Spleen (tissue), 11 donors: ENCODE measurements around the gene EGFLAM. TPM values are rescaled to one million over a fixed set of nuclear protein-coding genes. Genes with fewer than 3 reads are reported as not detected.
A peak's percentile ranks its signal among the peaks of the same experiment; 100 is the strongest.

Experiments
- DNase-seq: peaks from one replicate; pipeline ENCODE4 v3.0.0-alpha.2; 2020
- H3K27ac ChIP-seq, 8 donors: fragments of 200-600 bp; sonication (generic) in 7 of 8; 1 replicate in 4 of 8; 2 replicates in 4 of 8; pipeline versions ENCODE4 v1.5.0 to v1.8.0; 2016 to 2021; ENCODE audit warnings: inconsistent platforms in 4 of 8, mild to moderate bottlenecking in 4 of 8, moderate library complexity in 1 of 8
- H3K27me3 ChIP-seq, 7 donors: fragments of 200-600 bp; sonication (generic) in 6 of 7; replicated peaks in 1 of 7; 1 replicate in 4 of 7; 2 replicates in 3 of 7; pipeline versions ENCODE4 v1.5.0 to v1.8.0; 2016 to 2021; ENCODE audit warnings: inconsistent platforms in 3 of 7, mild to moderate bottlenecking in 1 of 7
- H3K36me3 ChIP-seq, 6 donors: fragments of 200-600 bp; sonication (generic) in 5 of 6; 1 replicate in 4 of 6; 2 replicates in 2 of 6; pipeline versions ENCODE4 v1.5.0 to v1.8.0; 2016 to 2021; ENCODE audit warnings: inconsistent platforms in 2 of 6
- H3K4me1 ChIP-seq, 6 donors: fragments of 200-600 bp; sonication (generic) in 5 of 6; 1 replicate in 3 of 6; 2 replicates in 3 of 6; pipeline versions ENCODE4 v1.5.0 to v1.8.0; 2016 to 2021; ENCODE audit warnings: inconsistent platforms in 3 of 6
- H3K4me3 ChIP-seq, 8 donors: fragments of 200-600 bp; sonication (generic) in 7 of 8; 1 replicate in 4 of 8; 2 replicates in 4 of 8; pipeline versions ENCODE4 v1.5.0 to v1.8.0; 2016 to 2021; ENCODE audit warnings: inconsistent platforms in 4 of 8, mild to moderate bottlenecking in 4 of 8, moderate library complexity in 2 of 8
- H3K9me3 ChIP-seq, 8 donors: fragments of 200-600 bp; sonication (generic) in 7 of 8; 1 replicate in 4 of 8; 2 replicates in 4 of 8; pipeline versions ENCODE4 v1.5.0 to v1.8.0; 2016 to 2021; ENCODE audit warnings: inconsistent platforms in 4 of 8
- POLR2A ChIP-seq, 3 donors: fragments of 450-650 bp; IDR thresholded peaks; one replicate each; pipeline ENCODE4 v1.5.1; 2017; ENCODE audit warnings: antibody characterized with exemption in 3 of 3, mild to moderate bottlenecking in 1 of 3
- POLR2AphosphoS5 ChIP-seq, 3 donors: sonication (generic); formaldehyde crosslinking; IDR thresholded peaks; one replicate each; pipeline ENCODE4 v1.5.1; 2017; ENCODE audit warnings: antibody characterized with exemption in 3 of 3
- WGBS, 5 donors: extraction: QIAGEN DNeasy Blood & Tissue Kit in 3 of 5; methylation state at CpG; one replicate each; pipeline versions ENCODE4 v1.1.5 to v1.1.7; 2013 to 2018; 5-methylcytosine and 5-hydroxymethylcytosine counted together
- intact Hi-C: fragments of 100-400 bp; cut with DNase I; formaldehyde crosslinking; loops from one replicate; pipeline ENCODE4 v1.15.0; 2023; ENCODE audit warnings: low total_unique reads
- polyA plus RNA-seq, 3 donors: library from polyadenylated mRNA; stranded (reverse); fragments of 200-250 nt; gene quantifications; one replicate each; pipeline ENCODE4 v1.2.1, GENCODE V29; 2013
- total RNA-seq, 7 donors: library from RNA; depleted of rRNA in 3 of 7; stranded (reverse); fragments of >200 nt in 3 of 7; fragmentation: NEBNext Ultra II Directional in 4 of 7; extraction: Animal tissue kit (Norgen Biotek cat#: 25700) in 4 of 7; gene quantifications; one replicate each; pipeline versions ENCODE4 v1.1.0 to v1.2.1, GENCODE V29; 2016 to 2021
- TF ChIP-seq, protein P1 (sequence below), 11 experiments: fragments of 200-600 bp in 7 of 11; fragments of 450-650 bp in 4 of 11; sonication (generic) in 4 of 11; IDR thresholded peaks in 8 of 11; conservative IDR thresholded peaks in 3 of 11; 1 replicate in 7 of 11; 2 replicates in 4 of 11; pipeline versions ENCODE4 v1.4.0 to v1.8.0; 2016 to 2021; ENCODE audit warnings: antibody characterized with exemption in 11 of 11, inconsistent platforms in 4 of 11, mild to moderate bottlenecking in 1 of 11
- donor health status: healthy with polysubstance abuse.
- donor health status: DM: no; HTN: no; CAD: no; lungs with moderate emphysema.
- donor health status: DM: no; HTN: no; CAD: no.
- donor health status: Bipolar disorder and iron deficiency.
- donor health status: healthy.
- donor health status: DM: no; HTN: no; CAD: no.
- donor health status: DM: yes; HTN: yes; CAD: no.

The EGFLAM gene
- total and polyA plus RNA-seq, 10 donors: 6.0 to 16.8 (median 10.9) TPM

GRCh38 chr5:38468978-38469706 lies 210.8 kb downstream of the EGFLAM start:
- TF ChIP-seq POLR2AphosphoS5 (IDR thresholded peaks at IDR 0.05): peak; percentile 66 to 68 (median 67)
- no peak for TF ChIP-seq POLR2A (IDR thresholded peaks at IDR 0.05)
- TF ChIP-seq, protein P1, sequence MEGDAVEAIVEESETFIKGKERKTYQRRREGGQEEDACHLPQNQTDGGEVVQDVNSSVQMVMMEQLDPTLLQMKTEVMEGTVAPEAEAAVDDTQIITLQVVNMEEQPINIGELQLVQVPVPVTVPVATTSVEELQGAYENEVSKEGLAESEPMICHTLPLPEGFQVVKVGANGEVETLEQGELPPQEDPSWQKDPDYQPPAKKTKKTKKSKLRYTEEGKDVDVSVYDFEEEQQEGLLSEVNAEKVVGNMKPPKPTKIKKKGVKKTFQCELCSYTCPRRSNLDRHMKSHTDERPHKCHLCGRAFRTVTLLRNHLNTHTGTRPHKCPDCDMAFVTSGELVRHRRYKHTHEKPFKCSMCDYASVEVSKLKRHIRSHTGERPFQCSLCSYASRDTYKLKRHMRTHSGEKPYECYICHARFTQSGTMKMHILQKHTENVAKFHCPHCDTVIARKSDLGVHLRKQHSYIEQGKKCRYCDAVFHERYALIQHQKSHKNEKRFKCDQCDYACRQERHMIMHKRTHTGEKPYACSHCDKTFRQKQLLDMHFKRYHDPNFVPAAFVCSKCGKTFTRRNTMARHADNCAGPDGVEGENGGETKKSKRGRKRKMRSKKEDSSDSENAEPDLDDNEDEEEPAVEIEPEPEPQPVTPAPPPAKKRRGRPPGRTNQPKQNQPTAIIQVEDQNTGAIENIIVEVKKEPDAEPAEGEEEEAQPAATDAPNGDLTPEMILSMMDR (IDR thresholded peaks at IDR 0.05 in 8 of 11, conservative IDR thresholded peaks at IDR 0.05 in 3 of 11): no peak
- DNase-seq: no peak

DNA sequence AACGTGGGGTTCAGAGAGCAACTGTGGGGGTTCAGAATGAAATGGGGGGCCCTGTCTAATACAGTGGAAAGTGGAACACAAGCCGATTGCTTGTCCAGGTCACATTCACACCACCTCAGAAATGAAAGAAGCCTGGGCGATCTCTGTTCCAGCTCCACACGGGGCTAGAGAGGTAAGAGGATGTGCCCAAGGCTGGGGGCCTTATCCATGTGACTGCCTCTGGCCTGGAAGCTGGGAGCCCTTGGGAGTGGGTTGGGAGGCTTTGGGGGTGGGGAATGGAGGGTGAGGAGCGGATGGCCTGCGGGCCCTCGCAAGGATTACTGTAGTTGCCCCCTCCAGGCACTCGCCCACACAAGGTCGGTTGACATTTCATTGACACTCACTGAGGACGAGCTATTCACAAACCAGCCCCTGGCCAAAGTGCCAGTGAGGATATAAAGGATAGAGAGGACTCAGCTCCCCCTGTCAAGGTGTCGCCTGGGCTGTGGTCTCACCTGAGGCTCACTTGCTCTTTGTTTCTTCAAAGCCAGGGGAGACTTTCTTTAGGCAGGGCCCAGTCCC lies 211.4 kb downstream of the EGFLAM start:
- TF ChIP-seq POLR2AphosphoS5 (IDR thresholded peaks at IDR 0.05) (no peak), POLR2A (IDR thresholded peaks at IDR 0.05) (no peak)
- TF ChIP-seq, protein P1 (IDR thresholded peaks at IDR 0.05 in 8 of 11, conservative IDR thresholded peaks at IDR 0.05 in 3 of 11): no peak
- Histone ChIP-seq H3K9me3 (no peaks in the 10 kb centered on the region), H3K36me3 (no peaks in the 10 kb centered on the region), H3K4me1 (peaks cover 0 to 46% (median 22%) of the 10 kb centered on the region in 6 donors), H3K27me3 (peaks cover 0 to 94% (median 0%) of the 10 kb centered on the region in 7 donors), H3K4me3 (no peak overlapping the region), H3K27ac (peak overlapping the region in 7 of 8 donors; percentile 36 to 93 (median 85))
- DNase-seq: no peak
- intact Hi-C loops: no loop called here
- 77 to 90% (median 84%) methylated on average over 11 of the region's 11 CpGs for WGBS, 5 donors

More at GRCh38 chr5:38468978-38469706, 210.8 kb downstream of the EGFLAM start:
- Histone ChIP-seq H3K4me3 (no peak overlapping the region), H3K27me3 (peaks cover 0 to 93% (median 0%) of the 10 kb centered on the region in 7 donors), H3K36me3 (no peaks in the 10 kb centered on the region), H3K27ac (peak overlapping the region; percentile 36 to 93 (median 84)), H3K9me3 (no peaks in the 10 kb centered on the region), H3K4me1 (peaks cover 0 to 52% (median 27%) of the 10 kb centered on the region in 6 donors)
- 68 to 78% (median 76%) methylated on average over 18 of the region's 18 CpGs for WGBS, 5 donors
- intact Hi-C loops: no loop called here

DNA sequence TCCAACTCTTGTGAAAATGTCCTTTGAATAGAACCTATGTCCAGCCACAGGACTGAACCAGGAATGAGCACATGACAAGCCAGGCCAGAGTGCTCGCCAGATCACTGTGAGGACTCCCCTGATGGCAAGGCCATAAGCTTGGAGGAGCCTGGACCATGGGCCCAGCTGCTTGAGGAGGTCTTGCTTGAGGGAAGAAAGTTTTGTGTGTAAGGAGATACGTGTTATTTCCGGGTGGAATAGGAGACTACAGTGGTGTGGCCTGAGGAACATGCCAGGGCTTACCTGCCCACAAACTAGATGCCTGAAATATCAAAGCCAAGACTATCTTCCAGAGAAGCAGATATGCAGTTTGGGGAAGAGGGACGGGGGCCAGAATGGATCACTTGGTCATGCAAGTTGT lies 213.3 kb downstream of the EGFLAM start:
- H3K9me3 ChIP-seq: no peaks in the 10 kb centered on the region
- WGBS, 5 donors: 86 to 98% (median 93%) methylated on average over 4 of the region's 4 CpGs
- peaks cover 0 to 33% (median 18%) of the 10 kb centered on the region in 6 donors for H3K4me1 ChIP-seq
- intact Hi-C loops: no loop called here
- H3K4me3 ChIP-seq: no peak overlapping the region
- TF ChIP-seq POLR2A (IDR thresholded peaks at IDR 0.05) (no peak), POLR2AphosphoS5 (IDR thresholded peaks at IDR 0.05) (no peak)
- TF ChIP-seq, protein P1 (IDR thresholded peaks at IDR 0.05 in 8 of 11, conservative IDR thresholded peaks at IDR 0.05 in 3 of 11): no peak
- H3K27ac ChIP-seq: no peak overlapping the region
- no peak for DNase-seq
- no peaks in the 10 kb centered on the region for H3K36me3 ChIP-seq
- peaks cover 0 to 91% (median 0%) of the 10 kb centered on the region in 7 donors for H3K27me3 ChIP-seq

DNA sequence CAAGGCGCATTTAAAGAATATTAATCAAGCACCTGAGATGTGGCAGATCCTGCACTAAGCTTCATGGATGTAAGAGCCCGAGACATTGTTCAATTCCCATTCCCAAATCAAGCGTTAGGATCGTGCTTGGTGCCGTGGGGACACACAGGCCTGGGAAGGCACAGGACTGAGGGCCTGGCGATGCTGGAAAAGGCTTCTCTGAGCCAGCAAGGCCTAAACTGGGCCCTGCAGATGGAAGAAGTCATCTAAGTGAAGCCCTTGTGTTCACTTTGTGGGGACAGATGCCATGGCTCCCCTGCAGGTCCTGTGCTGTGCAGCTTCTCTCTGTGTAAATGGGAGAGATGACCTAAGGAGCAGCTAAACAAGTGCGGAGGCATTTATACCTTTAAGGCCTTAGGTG lies 214.2 kb downstream of the EGFLAM start:
- H3K36me3 ChIP-seq: no peaks in the 10 kb centered on the region
- WGBS, 5 donors: 90 to 94% (median 93%) methylated on average over 7 of the region's 7 CpGs
- peaks cover 0 to 91% (median 0%) of the 10 kb centered on the region in 7 donors for H3K27me3 ChIP-seq
- H3K4me3 ChIP-seq: no peak overlapping the region
- peaks cover 0 to 25% (median 12%) of the 10 kb centered on the region in 6 donors for H3K4me1 ChIP-seq
- intact Hi-C loops: no loop called here
- H3K27ac ChIP-seq: peak overlapping the region in 1 of 8 donors; percentile 25
- DNase-seq: no peak
- TF ChIP-seq, protein P1 (IDR thresholded peaks at IDR 0.05 in 8 of 11, conservative IDR thresholded peaks at IDR 0.05 in 3 of 11): no peak
- no peak for TF ChIP-seq POLR2AphosphoS5 (IDR thresholded peaks at IDR 0.05)
- TF ChIP-seq POLR2A (IDR thresholded peaks at IDR 0.05): no peak
- no peaks in the 10 kb centered on the region for H3K9me3 ChIP-seq
